ACHN (cell line): Measurements from ENCODE around the gene MARCHF11.

Experiments used
- DNase-seq: peaks from one replicate; pipeline ENCODE4 v3.0.0-alpha.2; 2015
- in situ Hi-C: cut with HindIII; loops from 2 replicates; pipeline ENCODE4 v1.10.0; 2017; ENCODE audit warnings: low sequenced_read_pairs, low pct_ligation_motif_present, low pct_unique_long_range_greater_than_20kb

Gene MARCHF11

GRCh38 chr5:16066810-16067209, 112.8 kb downstream of the MARCHF11 start:
- in situ Hi-C loops: no loop called here
- no peak for DNase-seq

GRCh38 chr5:16066320-16066719, 113.3 kb downstream of the MARCHF11 start:
- in situ Hi-C loops: no loop called here
- DNase-seq: no peak

- in situ Hi-C loops: no loop called here
- DNase-seq: no peak
Observed at GRCh38 chr5:16065831-16066230, 113.8 kb downstream of the MARCHF11 start.

DNA sequence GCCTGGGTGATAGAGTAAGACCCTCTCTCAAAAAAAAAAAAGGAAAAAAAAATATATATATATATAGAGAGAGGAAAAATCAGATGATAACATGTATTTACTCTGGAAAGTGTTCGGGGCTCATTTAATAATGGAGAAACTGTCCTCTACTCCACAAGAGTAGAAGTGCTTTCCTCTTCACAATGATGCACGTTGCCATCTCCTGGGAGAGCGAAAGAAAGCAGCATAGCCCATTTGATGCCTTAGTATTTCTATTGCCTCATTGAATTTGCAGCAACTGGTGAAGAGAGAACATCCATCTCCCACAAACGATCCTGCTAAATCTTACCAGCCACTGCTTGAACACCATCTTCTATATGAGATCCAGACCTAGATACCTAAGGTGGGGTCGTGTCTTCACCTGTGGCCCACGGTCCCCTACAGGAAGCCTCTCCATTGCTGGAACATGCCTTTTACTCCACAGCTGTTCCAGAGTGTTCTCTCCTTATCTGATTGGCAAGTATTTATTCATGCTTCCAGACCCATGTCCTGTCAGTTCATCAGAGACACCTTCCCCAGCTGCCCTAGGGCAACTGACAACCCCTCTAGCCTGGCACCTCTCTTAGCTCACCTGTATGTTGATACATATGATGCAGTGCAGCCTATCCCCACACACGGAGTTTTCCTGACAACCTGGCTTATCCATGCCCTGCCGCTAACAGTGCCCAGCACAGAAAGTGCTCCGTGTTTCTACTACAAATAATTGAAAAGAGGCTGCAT, 115.3 kb downstream of the MARCHF11 start:
- in situ Hi-C loops: no loop called here
- no peak for DNase-seq

DNA sequence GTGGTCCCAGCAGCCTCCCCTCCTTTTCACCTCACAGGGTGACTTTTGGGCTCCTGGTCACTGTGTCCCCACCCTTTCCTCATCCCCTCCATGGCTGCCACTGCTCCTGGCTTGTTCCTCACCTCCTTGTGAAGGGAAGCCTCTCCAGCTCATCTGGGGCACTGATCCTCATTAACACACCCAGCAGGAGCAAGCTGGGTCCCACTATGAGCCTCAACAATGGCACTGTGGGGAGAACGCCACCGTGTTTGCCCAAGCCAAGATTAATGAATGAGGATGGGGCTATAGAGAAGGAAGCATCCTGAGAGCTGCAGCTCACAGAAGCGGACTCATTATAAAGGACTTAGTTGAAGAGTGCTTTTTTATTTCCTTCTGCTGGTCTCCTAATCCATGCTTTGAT, 118.4 kb downstream of the MARCHF11 start:
- in situ Hi-C loops: no loop called here

DNA sequence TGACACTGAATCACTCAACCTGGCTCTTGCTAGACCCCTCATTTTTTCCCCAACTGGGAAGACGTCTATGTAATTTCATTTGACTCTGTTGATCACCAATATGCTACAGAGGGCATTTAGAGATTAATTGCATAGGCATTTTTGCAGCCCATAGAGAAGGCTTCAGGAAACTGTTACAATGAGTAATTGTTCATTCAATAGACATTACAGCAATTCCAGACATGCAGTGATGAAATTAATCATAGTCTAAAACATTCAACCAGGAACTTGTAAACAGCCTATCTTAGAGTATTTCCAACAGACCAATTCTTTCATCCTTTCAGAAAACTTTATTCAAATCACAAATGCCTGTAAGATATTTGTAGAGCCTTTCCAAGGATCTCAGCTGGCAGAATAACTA, 122.3 kb downstream of the MARCHF11 start:
- in situ Hi-C loops: no loop called here
- no peak for DNase-seq

More for the DNA sequence above, 118.4 kb downstream of the MARCHF11 start:
- no peak for DNase-seq

DNA sequence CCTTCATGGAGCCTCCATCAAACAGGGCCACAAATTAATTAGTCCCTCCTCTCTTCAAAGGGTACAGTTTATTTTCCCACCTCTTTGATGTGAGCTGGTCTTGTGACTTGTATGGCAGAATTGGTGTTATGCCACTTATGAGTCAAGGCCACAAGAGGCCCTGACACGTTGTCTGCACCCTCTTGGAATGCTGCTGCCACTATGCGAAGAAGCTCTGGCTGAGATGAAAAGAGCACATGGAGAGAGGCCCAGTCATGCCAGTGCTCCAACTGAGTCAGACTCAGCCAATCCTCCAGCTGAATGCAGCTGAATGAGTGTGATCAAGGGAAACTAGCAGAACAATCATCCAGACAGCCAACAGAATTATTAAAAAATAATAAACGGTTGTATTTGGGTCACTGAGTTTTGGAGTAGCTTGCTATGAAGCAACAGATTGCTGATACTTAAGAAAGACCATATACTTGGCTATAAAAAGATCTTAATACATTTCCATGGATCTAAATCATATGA, 128.3 kb downstream of the MARCHF11 start:
- in situ Hi-C loops: no loop called here

DNA sequence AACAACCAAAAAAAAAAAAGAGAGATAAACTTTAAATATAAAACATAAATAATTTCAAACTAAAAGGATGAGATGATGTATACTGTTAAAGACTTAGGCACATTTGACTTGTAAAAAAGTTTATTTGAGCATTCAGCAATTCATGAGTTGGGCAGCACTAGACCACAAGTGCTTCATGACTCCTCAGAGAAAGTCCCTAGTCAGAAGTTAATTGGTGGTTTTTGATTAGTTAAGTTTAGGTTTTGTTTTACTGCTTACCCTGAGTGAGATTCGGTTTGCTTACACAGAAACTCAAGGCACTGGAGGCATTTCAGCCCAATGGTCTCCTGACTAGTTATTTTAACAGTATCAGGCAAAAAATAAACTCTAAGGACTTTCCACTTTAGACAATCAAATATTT, 129.2 kb downstream of the MARCHF11 start:
- DNase-seq: no peak
- in situ Hi-C loops: no loop called here

More for the DNA sequence above, 128.3 kb downstream of the MARCHF11 start:
- no peak for DNase-seq

DNA sequence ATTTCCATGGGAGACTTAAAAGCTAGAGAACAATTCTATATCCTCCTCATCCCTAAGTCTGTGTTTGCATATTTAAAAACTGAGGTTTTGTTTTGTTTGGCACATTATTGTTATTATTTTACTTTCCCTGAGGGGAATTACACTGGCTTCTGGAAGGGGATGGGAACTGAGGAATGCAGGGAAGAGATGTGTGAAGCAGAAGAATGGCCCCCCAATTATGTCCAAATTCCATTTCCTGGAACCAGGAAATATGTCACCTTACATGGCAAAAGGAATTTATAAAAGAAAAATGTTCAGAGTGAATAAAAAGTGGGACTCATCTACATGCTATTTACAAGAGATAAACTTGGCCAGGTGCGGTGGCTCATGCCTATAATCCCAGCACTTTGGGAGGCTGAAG, 129.8 kb downstream of the MARCHF11 start:
- DNase-seq: no peak
- in situ Hi-C loops: no loop called here

GRCh38 chr5:16048132-16048531, 131.5 kb downstream of the MARCHF11 start:
- in situ Hi-C loops: no loop called here
- no peak for DNase-seq

DNA sequence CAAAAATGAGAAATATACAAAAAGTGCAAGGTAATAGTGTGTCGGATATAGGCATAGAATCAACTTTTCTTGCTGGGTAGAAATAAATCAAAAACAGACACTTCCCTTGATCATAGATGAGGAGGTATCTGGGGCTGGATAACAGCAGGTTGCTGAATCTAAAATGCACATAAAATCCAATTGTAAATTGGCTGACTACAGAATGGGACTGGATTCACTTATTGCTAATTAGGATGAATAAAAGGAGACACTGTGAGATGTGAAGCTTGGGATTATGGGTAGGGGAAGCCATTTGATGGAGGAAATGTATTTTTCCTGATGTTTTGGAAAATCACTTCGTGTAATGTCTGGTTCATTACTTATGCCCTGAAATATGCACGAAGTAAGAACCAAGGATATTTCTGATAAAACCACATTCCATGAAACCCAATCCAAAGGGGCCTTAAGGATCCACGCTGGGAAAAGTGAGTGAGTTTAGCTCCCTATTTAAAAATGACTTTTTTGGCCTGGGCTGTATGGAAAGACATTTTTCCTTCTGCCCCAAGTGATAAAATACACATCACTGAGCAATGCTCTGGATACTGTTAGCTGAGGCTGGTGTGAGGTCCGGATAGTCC, 136.1 kb downstream of the MARCHF11 start:
- in situ Hi-C loops: no loop called here
- no peak for DNase-seq

- DNase-seq: no peak
- in situ Hi-C loops: no loop called here
Observed at GRCh38 chr5:16037121-16037845, 142.3 kb downstream of the MARCHF11 start.

DNA sequence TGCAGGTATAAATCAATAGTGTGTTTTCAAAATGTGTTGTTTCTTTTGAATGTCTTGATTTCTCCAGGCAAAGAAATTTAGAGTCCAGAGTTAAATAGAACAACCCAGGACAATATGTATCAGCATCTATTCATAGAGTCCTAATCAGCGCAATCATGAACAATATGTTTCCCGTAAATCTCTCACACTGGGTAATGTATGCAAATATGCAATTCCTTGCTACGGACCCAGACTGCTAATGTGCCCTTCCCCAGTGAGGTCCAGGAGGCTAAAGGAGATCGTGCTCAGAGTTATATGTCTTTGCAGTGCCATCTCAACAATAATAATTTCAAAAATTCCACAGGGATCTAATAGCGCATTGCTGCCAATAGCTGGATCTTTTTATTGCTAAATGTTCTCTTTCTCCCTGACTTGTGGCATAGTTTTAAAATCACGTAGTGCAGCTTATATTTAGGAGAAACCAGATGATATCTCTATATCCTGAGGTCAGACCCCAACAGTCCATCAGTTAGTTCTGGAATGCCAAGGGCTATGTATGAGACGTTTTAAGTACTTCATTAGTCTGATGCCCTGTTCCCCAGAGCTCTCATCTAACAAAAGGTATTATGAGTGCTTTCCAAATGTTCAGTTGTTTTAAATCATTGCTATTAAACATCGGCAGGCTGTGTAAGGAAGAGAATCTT, 145.1 kb downstream of the MARCHF11 start:
- no peak for DNase-seq
- in situ Hi-C loops: no loop called here

GRCh38 chr5:16033187-16033925, 146.2 kb downstream of the MARCHF11 start:
- DNase-seq: no peak
- in situ Hi-C loops: no loop called here

- DNase-seq: no peak
- in situ Hi-C loops: no loop called here
Observed at GRCh38 chr5:16028708-16029107, 150.9 kb downstream of the MARCHF11 start.

DNA sequence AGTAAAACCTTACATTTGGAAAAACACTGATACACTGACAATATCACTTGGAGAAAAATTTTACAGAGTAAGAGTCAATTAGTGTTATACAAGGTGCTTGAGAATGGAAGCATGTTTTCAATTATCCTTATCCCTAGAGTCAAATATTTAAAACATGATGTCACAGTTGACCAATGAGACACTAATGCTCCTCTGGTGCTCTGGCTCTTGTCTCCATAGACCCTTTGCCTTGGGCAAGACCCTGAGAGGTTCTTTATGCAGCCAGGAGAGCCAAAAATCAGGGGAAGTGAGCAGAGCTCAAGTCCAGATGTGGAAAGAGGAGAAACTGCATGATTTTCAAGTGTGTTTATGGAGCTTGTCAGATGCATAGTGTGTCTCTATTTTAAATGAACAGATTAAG, 153.9 kb downstream of the MARCHF11 start:
- no peak for DNase-seq
- in situ Hi-C loops: no loop called here

DNA sequence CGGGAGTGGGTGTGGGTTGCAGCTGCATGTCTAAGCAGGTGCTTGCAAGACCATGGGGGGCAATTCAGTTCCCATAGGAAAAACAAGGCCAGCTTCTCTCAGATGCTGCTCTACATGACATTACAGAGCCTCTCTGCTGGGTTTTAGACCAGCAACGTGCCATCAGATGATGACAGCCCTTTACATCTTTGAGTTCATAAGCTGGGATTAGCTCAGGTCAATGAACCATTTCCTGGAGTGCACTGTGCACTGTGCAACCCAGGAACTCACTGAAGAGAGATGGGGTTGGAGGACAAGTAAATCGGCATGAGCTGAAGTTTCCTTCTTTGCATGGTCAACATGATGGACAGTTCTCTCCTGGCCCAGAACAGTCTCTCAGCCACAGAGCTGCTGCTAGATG, 160.6 kb downstream of the MARCHF11 start:
- no peak for DNase-seq
- in situ Hi-C loops: no loop called here

GRCh38 chr5:16017720-16018119, 161.9 kb downstream of the MARCHF11 start:
- in situ Hi-C loops: no loop called here
- no peak for DNase-seq
